DMS153 treated with DMSO at 0.1 percent for 48 hours (cell line): ENCODE measurements around the gene POGK.
A peak's percentile ranks its signal among the peaks of the same experiment; 100 is the strongest.
"Not testable (repeated sequence)": the region's sequence is repeated elsewhere in the genome, so short reads cannot be mapped to it uniquely, and the experiment has no call there.

Source experiments
- DNase-seq: peaks from one replicate; lab custom pipeline; 2025; ENCODE audit not compliant: unreplicated experiment; lab: John Stamatoyannopoulos, UW

POGK gene

DNA sequence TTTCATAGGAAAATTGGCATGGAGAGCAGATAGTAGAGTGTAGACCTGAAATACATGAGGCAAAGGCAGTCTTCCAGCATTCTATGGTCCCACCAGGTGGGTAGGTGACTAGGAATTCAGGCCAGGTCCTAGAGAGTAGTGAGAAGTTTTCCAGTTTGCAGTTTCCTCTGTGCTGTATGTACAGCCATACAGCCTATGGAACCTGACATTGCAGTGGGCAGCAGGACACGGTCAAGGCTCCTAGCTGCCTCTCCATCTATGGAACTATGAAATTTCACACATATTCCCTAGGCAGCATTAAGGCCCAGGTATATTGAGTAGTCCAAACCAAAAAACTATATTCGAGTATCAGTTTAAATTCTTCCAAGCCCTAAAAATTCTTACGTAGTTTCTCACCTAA lies 16.3 kb downstream of the POGK start:
- no peak for DNase-seq

DNA sequence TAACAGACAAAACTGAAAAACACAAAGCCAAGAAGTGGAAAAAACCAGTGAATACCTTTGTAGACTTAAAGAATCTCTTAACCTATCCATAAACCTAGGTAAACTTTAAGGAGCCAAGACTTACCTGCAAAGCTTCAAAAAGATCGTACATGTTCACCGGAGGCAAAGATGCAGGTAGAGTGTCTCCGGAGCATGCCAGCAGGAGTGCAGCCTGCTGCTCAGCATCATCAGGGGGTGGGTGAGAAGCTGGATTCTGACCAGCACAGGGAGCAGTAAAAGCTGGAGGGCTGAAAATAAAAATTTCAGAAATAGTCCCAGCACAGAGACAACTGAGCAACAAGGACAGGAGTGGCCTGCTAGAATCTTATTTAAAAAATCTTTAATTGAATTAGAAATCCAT lies 18.7 kb downstream of the POGK start:
- DNase-seq, result no peak

DNA sequence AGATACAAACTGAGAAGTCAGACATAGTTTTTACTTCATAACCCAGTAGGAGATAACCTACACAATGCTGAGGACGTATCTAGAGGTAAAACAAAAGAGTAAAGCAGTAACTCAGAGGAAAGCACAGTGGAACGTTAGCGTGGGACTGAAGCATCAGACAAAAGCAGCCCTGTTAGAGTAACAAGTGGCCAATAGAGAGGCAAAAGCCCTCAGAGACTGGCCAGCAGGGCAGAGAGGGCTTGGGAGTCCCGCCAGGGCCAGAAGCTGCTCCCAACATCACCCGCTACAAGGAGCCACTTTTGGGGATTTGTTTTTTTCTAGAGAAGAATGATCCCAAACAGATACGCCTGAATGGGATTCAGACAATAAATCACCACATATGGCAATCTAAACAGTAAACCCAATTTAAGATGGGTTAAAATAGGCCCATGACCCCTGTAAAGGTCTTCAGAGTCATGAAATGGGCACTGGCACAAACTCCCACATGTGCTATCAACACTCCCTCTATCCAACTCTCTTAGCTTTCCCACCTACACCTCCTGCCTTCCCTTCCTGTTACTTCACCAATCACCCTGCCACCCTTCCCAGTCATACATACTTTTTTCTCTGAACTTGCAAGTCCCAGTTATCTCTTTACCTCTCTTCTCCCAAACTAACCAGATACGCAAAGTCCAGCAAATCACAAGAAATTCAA lies 19.6 kb downstream of the POGK start:
- DNase-seq, result no peak

DNA sequence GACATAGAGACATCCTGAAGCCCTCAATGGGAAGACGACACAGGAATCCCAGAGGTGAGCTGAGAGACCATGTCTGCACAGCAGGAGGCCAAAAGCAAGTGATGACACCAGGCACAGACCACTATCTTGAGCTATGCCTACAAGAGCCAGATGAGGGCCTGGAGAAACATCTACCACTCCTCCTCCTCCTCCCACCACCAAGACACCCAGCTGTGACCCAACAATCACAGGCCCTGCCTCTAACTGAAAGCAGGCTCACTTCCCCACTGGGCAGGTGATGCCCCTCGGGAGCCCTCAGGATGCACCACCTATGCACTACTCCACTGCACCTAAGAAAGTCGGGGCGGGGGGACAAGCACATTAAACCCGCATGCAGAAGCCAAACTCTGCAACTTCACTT lies 20.3 kb downstream of the POGK start:
- DNase-seq, result no peak

DNA sequence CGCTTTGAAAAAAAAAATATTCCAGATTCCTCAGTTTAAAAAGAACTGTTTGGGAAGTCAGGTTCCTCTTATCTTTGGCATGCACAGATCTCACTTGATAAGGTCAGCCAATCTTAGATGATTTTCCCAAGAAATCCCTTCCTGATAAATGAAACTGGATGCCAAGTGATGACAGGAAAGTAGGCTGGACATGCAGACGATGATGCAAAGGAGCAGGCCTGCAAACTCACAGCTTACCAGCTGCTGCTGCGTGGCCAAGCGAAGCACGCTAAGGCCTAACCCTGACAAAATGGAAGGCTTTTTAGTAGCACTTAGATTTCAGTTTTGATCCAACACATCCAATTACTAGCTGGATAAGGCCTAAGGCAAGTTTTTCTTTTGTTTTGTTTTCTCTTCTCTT lies 26.7 kb downstream of the POGK start:
- DNase-seq, result no peak

DNA sequence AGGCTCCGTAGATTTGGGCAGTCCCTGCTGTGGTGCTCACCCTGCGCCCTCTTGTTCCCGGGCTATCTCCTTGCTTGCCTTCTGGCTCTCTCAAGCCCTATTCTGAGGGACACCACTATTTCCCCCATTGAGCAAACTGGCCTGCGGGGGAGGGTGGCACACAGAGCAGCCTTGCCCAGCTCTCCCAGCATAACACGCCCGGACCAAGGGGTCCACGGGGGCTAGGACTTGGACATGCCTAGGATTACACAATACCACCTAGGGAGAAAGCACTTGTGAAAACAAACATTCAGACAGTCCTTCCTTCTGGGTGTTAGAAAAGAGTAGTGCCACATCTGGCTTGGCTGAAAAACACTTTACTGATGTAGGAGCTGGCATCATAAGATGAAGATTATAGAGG lies 29.4 kb downstream of the POGK start:
- DNase-seq, result no peak

DNA sequence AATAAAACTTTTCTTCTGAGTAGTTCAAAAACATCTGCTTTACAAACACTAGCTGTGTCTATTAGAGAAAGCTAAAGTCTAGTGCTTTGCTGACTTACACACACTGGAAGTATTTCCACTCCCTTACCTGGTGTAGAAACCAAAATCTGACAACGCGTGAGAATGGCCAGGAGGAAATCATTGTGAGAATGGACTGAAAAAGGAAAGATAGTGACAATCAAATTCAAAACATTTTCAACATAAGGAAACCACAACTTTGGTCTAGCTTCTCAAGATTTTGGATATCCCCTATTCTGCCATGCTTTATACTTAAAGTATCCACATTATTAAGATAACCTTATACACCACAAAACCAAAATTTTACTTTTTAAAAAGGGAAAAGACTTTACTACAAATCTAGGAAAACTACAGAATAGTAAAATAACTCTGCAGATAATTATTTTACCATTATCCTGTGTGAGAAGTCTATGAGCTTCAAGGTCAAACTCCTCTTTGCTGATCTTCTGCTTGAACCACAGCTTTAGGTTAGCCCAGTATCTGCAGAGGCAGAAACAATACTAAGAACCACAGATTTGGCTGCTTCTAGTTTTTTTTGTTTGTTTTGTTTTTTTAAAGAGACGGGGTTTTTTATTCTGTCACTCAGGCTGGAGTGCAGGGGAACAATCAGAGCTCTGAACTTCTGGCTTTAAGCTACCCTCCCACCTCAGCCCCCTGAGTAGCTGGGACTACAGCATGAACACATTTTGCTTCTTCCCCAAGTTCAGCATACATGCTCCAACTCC lies 30.2 kb downstream of the POGK start:
- DNase-seq, result no peak

DNA sequence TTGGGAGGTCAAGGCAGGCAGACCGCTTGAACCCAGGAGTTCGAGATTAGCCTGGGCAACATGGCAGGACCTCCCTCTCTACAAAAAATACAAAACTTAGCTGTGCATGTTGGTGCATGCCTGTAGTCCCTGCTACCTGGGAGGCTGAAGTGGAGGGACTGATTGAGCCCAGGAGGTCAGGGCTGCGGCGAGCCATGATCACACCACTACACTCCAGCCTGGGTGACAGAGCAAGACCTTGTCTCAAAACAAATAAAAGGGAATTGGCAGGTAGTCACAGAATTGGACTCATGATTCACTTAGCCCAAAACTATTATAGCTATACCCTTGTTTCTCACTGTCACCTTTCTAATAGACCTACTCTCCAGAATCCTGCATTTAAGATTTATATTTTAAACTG lies 31.3 kb downstream of the POGK start:
- DNase-seq, result no peak

DNA sequence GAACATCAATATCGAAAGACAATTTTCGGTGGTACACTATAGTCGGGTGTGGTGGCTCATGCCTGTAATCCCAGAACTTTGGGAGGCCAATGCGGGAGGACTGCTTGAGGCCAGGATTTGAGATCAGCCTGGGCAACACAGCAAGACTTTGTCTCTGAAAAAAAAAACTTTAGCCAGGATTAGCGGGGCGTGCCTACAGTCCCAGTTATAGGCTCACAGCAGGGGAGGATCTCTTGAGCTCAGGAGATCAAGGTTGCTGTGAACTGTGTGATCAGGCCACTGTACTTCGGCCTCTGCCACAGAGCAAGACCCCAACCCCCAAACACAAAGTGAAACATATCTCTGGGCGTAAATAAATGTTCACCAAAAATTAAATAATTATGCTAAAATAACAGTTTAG lies 35.2 kb downstream of the POGK start:
- DNase-seq, result no peak

DNA sequence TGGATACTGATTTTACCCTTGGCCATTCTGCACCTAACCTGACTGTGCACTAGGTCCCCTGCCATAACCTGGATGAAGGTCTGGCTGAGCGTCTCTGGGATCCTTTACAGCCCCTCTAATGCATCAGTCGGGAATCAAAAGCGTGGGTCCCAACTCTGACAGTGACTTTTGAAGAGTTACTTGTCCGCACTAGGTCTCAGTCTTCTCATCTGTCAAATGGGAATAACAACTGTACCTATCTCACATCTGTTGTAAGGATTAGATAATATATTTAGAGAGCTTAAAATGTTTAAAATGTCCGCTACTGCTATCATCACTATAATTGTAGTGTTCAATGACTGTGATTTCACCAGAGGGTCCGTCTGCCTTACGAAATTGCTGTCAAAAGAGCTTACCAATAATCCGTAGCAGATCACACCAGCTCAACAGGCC lies 36.0 kb downstream of the POGK start:
- no peak for DNase-seq

DNA sequence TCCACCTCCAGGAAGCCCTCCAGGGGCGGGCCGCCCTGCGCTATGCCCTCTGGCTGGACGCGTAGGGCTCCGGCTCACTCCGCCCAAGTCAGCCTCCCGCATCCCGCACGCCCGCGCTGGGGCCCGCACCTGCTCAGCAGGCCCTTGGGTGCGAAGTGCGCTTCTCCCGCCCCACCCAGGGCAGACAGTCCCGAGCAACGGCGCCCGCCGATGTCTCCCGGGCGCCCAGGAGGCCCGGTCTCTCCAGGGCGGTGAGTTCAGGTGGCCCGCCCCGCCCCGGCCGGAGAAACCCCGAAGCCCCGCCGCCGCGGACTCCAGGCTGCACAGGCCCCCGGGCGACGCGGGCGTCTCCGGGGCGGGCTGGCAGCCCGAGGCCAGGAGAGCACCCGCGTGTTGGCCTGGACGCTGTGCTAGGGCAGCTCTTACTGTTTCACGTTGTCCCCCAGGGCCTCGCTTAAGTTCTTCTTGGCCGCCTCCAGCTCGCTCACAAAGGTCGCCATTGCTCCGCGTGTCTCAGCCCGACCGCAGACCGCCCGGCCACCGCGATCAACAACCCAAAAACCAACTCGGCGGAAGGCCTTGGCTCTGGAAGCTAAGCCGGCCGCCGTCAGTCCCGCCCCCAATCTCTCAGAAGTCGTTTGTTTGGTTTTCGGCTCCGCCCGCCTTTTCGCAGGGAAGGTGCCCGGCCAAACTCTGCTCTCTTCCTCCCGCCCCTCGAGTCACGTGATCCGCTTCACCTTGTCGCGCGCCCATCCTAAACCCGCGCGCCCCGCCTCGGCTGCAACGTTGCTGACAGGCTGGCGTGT lies 36.7 kb downstream of the POGK start, which contains the start of gene TADA1:
Gene TADA1, minus strand, starts transcription at position 531 of the 806 bp plus-strand sequence. Its CDS starts 31 bp downstream, at position 500.
- DNase-seq, result peak; percentile 100

DNA sequence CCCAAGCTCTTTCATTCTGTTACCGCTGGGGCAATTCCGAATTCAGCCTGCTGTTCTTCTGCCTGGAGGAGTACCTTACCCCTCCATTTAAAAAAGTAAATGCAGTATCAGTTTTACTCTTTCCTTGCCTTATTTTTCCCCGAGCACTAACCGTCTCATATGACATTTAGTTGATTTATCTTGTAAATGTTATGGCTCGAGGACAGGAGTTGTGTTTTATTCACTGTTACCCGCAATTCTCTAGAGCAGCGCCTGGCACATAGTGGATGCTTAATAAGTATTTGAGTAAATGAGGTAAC lies 37.2 kb downstream of the POGK start:
- no peak for DNase-seq

DNA sequence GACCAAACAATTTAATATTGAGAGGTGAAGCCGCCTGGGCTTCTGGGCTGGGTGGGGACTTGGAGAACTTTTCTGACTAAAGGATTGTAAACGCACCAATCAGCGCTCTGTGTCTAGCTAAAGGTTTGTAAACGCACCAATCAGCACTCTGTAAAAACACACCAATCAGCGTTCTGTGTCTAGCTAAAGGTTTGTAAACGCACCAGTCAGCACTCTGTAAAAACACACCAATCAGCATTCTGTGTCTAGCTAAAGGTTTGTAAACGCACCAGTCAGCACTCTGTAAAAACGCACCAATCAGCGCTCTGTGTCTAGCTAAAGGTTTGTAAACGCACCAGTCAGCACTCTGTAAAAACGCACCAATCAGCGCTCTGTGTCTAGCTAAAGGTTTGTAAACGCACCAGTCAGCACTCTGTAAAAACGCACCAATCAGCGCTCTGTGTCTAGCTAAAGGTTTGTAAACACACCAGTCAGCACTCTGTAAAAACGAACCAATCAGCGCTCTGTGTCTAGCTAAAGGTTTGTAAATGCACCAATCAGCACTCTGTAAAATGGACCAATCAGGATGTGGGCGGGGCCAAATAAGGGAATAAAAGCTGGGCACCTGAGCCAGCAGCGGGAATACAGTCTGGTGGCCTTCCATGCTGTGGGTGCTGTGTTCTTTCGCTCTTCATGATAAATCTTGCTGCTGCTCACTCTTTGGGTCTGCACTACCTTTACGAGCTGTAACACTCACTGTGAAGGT lies 39.1 kb downstream of the POGK start:
- not testable (repeated sequence) for DNase-seq

DNA sequence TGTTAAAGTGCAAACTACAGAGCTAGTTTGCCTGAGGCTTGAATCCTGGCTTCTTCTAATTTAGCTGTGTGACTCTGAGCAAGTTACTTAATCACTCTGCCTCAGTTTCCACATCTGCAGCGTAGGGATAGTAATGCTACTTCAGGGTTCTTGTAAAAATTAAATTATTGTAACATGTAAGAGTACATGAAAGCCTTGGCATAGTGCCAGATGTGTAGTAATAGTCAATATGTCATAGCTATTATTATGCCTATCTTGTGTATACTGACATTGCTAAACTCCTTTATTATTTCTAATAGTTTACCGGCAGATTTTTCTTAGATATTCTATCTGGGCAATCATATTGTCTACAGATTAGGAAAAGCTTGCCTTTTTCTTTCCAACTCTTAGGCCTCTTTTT lies 43.6 kb downstream of the POGK start:
- DNase-seq, result no peak

DNA sequence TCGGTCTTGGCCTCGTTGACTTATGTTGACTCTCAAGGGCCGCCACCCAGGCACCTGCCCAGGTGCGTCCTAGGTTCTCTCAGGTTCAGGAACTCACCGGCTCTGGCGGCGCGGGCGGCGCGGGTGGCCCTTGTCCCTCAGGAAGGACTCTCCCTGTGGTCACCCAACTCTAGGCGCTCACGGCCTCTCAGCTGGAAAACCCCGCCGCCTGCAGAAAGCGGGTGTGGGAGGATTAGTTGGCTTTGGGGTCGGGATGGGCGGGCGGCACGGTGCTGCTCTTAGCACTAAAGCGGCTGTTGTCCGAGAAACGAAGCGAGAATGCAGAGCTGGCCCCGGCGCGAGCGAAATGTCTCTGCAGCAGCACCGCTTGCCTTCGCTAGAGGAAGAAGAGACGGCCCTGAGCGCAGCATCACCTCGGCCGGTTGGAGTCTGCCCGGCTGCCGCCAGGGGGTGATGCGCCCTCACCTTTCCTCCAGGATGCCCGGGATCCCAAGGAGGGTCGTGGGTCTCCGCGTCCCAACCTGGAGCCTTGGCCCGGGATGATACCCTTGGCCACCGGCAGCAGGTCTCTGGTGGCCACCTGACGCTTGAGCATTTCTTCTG lies 44.9 kb downstream of the POGK start:
- DNase-seq, result no peak

DNA sequence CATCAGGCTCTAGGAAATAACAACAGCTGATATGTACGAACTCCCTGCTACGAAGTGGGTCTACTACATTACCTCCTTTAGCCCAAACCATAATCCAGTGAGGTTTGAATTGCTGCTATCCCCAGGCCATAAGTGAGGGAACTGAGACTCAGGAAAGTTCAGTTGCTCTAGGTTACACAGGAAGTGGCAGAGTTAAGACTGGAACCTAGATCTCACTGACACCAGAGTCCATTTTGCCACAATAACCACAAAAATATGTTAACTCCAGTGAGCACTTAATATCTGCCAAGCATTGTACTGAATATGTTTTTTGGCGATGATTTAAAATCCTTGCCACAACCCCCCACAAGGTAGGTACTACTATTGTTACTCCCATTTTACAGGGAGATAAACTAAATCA lies 45.7 kb downstream of the POGK start:
- DNase-seq, result no peak

DNA sequence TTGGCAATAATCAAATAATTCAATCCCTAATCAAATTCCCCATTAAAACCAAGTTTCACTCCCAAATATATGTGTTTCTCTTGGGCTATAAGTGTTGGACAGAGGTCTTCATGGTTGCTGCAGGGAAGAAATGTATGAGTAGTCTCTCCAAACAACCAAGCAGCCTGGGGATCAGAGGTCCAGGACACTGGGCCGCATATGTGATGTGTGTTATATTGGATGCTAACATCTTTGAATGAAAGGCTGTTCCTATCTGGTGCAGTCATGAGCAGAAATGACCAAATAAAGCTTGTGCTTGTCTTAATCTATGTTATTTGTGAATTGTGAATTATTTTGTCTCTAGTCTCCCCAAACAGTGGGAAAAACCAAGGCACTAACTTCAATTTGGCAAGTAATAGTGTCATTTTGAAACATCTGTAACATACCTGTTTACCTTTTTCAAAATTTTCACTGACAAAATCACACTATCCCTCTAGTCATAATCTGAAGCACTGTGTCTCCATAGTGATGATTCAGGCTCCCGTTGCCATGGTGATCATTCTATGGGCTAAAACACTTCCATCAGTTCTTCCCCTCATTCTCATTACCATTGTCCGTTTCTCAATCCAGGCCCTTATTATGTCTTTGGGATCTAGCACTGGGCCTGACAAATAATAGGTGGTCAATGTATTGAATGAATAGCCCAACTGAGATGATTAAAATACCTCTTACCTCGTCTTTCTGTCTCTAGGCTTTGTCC lies 49.3 kb downstream of the POGK start:
- DNase-seq, result no peak

DNA sequence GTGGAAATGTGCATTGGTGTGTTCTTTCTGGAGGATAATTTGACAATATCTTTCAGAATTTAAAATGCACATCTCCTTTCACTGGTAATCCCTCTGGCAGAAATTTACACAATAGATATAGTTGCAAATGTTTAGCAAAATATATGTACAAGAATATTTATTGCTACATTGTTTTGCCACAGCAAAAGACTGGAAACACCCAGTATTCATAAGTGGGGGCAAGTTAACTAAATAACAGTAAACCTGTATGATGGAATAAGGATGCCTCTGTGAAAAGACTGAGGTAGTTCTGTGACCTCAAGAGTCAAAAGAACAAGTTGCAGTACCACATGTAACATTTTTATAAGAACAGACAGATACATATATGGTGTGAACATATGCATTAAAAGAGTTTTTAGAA lies 50.5 kb downstream of the POGK start:
- no peak for DNase-seq

DNA sequence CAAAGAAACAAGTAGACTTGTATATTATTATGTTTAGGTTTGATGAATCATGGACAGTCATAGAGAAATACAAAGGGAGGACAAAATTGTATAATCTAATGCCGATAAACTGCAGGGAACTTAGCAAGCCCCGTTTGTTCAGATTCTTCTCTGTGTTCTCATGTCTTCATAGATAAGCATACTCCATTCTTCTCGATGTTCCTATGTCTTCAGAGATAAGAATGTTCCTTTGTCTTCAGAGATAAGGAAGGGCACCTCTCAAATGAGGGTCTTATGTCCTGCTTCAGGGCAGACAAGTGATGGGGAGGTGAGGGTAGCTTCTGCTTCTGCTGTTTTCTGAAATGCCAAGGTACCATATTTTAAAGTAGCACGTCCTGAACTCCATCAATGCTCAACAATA lies 56.5 kb downstream of the POGK start:
- no peak for DNase-seq

DNA sequence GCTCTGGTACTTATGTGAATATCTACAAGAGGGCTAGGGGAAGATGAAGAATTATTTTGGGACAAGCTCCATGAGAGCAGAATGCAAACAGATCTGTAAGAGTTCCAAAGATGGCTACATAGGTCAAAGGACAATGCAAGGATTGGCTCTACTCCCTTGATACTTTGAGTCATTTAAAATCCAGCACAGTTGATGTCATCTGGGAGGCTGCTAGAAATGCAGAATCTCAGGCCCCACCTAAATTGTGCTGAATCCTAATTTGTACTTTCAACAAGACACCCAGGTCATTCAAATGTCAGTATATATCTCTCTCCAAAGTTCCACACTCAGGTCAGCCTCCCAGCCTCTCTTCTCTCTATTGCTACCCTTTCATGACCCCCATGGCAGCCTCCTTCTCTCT lies 60.5 kb downstream of the POGK start:
- no peak for DNase-seq
